GM12872 (cell line): ENCODE measurements around the gene NEK9.
A peak's percentile ranks its signal among the peaks of the same experiment; 100 is the strongest.

ENCODE experiments used
- TF ChIP-seq, protein P1 (sequence below): IDR thresholded peaks from 3 replicates; pipeline ENCODE4 v1.5.1; 2011; ENCODE audit warnings: low read depth, mild to moderate bottlenecking, low read length, moderate library complexity; ENCODE audit not compliant: insufficient read depth

Gene NEK9

DNA sequence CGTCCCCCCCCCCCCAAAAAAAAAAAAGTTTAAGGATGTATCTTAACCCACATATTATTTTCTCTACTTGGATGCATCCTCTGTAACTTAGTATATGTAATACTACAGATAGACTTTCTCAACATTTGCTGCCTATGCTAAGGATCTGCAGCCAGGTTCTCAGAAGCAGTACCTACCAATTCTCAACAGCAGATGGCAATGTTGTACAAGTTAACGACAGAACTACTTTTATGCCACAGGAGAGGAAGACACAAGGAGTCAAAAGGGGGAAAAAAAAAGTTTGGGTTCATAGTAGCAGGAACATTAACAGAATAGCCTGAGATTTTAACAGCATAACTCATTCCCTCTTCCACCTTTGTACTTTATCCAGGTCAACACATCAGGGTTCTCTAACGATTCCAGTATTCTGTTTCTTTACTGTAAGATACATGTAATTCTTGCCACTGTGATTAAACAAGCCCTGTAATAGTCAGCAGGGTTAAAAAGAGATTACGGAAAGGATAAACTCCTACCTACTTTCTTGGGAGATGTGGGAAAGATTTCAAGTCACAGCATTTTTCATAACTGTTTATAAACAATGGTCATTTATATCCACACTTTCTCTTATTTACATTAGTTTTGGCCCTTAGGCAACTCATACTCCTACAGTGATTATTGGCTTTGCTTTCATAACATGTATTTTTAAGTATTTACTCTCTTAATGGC is 5.7 kb upstream of the NEK9 start:
- TF ChIP-seq, protein P1, sequence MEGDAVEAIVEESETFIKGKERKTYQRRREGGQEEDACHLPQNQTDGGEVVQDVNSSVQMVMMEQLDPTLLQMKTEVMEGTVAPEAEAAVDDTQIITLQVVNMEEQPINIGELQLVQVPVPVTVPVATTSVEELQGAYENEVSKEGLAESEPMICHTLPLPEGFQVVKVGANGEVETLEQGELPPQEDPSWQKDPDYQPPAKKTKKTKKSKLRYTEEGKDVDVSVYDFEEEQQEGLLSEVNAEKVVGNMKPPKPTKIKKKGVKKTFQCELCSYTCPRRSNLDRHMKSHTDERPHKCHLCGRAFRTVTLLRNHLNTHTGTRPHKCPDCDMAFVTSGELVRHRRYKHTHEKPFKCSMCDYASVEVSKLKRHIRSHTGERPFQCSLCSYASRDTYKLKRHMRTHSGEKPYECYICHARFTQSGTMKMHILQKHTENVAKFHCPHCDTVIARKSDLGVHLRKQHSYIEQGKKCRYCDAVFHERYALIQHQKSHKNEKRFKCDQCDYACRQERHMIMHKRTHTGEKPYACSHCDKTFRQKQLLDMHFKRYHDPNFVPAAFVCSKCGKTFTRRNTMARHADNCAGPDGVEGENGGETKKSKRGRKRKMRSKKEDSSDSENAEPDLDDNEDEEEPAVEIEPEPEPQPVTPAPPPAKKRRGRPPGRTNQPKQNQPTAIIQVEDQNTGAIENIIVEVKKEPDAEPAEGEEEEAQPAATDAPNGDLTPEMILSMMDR, result peak; percentile 57; the same call in 2 of the 3 replicates

DNA sequence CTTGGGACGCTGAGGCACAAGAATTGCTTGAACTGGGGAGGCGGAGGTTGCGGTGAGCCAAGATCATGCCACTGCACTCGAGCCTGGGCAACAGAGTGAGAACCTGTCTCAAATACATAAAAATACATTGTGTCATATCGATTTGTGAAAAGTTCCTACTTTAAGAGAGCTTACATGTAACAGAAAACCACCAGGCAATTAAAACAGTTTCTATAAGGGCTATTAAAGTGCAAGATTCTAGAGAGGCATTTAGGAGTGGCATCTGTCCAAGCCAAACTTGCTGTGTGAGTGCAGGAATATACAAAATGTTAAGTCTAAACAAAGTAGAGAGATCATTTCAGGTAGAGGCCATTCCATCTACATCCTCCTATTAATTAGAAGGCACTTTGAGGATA is 1.7 kb upstream of the NEK9 start:
- TF ChIP-seq, protein P1, result no peak

DNA sequence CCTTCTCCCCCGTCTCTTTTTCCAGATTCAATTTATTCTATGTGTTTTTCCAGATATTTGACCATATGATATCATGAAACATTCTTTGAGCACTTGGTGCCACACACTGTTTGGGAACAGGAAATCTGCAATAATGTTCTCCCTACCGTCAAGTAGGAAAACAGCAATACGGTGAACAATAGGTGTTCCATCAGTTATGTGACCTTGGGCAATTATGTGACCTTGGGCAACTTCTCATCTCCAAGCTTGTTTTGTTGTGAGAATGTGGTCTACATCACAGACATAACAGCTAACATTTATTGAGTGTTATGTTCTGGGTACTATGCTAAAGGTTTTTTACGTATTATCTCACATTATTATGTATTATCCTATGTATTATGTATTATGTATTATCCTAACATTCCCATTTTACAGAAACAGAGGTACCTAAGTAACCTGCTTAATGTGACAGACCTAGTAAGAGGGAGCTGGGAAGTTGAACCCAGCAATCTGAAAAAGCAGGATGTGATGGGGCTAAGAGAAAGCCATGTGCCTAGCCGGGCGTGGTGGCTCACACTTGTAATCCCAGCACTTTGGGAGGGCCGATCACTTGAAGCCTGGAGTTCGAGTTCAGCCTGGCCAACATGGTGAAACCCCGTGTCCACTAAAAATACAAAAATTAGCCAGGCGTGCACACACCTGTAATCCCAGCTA is 1.2 kb upstream of the NEK9 start:
- TF ChIP-seq, protein P1, result no peak

DNA sequence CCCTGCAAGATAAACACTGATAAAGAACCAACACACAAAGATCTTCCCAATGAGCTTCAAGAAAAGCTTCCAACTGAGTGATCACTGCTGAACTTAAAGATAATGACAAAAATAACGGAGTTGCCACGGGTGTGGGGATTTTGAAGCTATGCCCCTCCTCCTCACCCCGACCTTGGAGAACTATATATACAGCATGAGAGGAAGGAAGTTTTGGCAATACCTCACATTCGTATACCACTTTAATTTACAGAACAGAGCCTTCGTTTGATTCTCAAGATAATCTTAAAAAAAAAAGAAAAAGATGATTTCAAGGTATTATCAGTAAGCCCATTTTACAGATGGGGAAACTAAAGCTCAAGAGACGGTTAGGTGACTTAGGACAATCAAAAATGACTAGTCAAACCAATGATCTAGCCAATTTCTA is 715 bp downstream of the NEK9 start:
- TF ChIP-seq, protein P1, result no peak

DNA sequence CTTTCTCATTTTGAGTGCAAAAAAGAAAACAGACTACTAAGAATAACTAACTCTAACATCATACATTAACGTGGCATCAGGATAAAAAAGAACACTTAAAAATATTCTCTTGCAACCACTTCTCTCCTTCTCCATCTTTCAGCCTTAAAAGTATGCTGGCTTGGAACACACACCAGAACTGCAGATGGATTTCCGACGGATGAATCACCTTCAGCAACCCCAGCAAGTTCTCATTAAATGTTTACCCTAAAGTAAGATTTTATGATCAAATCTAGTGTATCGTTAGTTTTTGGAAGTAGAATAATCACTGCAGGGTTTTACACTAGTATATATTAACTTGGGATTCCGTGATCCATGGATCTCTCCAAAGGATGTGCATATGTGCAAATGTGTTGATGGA is 1.2 kb downstream of the NEK9 start:
- TF ChIP-seq, protein P1, result no peak

DNA sequence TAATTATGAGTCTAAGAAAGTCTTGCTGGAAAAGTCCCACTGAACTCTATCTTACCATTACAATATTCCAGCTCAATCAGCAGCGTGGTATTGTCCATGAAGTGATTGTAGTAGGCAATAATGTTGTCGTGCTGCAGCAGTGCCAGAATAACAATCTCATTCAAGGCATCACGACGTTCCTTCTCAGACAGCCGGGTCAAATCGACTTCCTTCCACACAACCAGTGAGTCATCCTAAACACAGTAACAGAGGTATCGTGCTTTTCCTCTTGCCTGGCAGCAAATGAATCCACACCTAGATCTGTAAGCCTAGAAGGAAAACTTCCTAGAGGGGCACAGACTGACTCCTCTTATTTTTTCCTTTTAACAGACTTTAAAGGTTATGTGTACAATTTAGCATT is 2.9 kb downstream of the NEK9 start:
- TF ChIP-seq, protein P1, result no peak

DNA sequence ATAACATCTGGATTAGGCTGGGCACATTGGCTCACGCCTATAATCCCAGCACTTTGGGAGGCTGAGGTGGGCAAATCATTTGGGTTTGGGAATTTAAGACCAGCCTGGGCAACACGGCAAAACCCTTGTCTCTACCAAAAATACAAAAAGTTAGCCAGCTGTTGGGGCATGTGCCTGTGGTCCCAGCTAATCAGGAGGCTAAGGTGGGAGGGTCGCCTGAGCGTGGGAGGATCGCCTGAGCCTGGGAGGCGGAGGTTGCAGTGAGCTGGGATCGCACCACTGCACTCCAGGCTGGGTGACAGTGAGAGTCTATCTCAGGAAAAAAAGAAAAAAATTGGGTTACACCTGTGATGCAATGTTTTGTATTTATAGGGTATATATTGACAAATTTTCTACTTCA is 5.3 kb downstream of the NEK9 start:
- TF ChIP-seq, protein P1, result no peak
